GM23338 (cell line): ENCODE measurements around the gene CDC42BPA. TPM values are rescaled to one million over a fixed set of nuclear protein-coding genes. Genes with fewer than 3 reads are reported as not detected.

Source experiments
- ATAC-seq: fragments of 200-7000 bp; cut with Tn5 transposase; 3 replicates; pipeline ENCODE4 v1.9.1; 2020
- DNase-seq: peaks from one replicate; pipeline ENCODE4 v3.0.0-alpha.2; 2015; ENCODE audit warnings: low spot score
- H2AFZ ChIP-seq: fragments of 200-600 bp; sonication (generic); 2 replicates; pipeline ENCODE4 v1.8.0; 2016; ENCODE audit warnings: antibody characterized with exemption, mild to moderate bottlenecking, moderate library complexity
- H3F3A ChIP-seq: fragments of 200-600 bp; sonication (generic); replicated peaks from 2 replicates; pipeline ENCODE4 v1.8.0; 2017; ENCODE audit warnings: antibody characterized with exemption, mixed run types, low read depth
- H3K27ac ChIP-seq: fragments of 200-600 bp; sonication (generic); 2 replicates; pipeline ENCODE4 v1.6.1; 2016; ENCODE audit warnings: low read depth
- H3K27me3 ChIP-seq: fragments of 200-600 bp; sonication (generic); 2 replicates; pipeline ENCODE4 v1.8.0; 2016; ENCODE audit warnings: mild to moderate bottlenecking, mixed run types, moderate library complexity; ENCODE audit not compliant: insufficient read depth
- H3K36me3 ChIP-seq: fragments of 200-600 bp; sonication (generic); 2 replicates; pipeline ENCODE4 v1.8.0; 2016; ENCODE audit warnings: mild to moderate bottlenecking; ENCODE audit not compliant: insufficient read depth
- H3K4me1 ChIP-seq: fragments of 200-600 bp; sonication (generic); 2 replicates; pipeline ENCODE4 v1.8.0; 2016; ENCODE audit warnings: mild to moderate bottlenecking, moderate library complexity; ENCODE audit not compliant: insufficient read depth
- H3K4me2 ChIP-seq: fragments of 200-600 bp; sonication (generic); 2 replicates; pipeline ENCODE4 v1.7.1; 2017; ENCODE audit warnings: mixed run types
- H3K4me3 ChIP-seq: fragments of 200-600 bp; sonication (generic); 2 replicates; pipeline ENCODE4 v1.6.1; 2016; ENCODE audit warnings: mixed run types
- H3K79me2 ChIP-seq: fragments of 200-600 bp; sonication (generic); replicated peaks from 2 replicates; pipeline ENCODE4 v1.8.0; 2017; ENCODE audit warnings: mild to moderate bottlenecking; ENCODE audit not compliant: insufficient read depth
- H3K9me2 ChIP-seq: fragments of 200-600 bp; sonication (generic); 2 replicates; pipeline ENCODE4 v1.8.0; 2017; ENCODE audit not compliant: insufficient read depth
- H4K20me1 ChIP-seq: fragments of 200-600 bp; sonication (generic); replicated peaks from 2 replicates; pipeline ENCODE4 v1.8.0; 2017; ENCODE audit warnings: mild to moderate bottlenecking; ENCODE audit not compliant: insufficient read depth
- H3K27ac Mint-ChIP-seq: 2 replicates; pipeline ENCODE4 v1.8.0; 2020; ENCODE audit warnings: inconsistent platforms, mild to moderate bottlenecking, moderate library complexity, mixed read lengths
- H3K27me3 Mint-ChIP-seq: 3 replicates; pipeline ENCODE4 v1.8.0; 2022; ENCODE audit warnings: low read depth, mild to moderate bottlenecking, moderate library complexity, mixed read lengths, inconsistent platforms; ENCODE audit not compliant: insufficient read depth, poor library complexity
- H3K36me3 Mint-ChIP-seq: 3 replicates; pipeline ENCODE4 v1.8.0; 2021; ENCODE audit warnings: low read depth, mild to moderate bottlenecking, inconsistent platforms, moderate library complexity, mixed read lengths
- H3K4me1 Mint-ChIP-seq: 3 replicates; pipeline ENCODE4 v1.8.0; 2020; ENCODE audit warnings: mild to moderate bottlenecking, inconsistent platforms, mixed read lengths
- H3K4me3 Mint-ChIP-seq: 3 replicates; pipeline ENCODE4 v1.8.0; 2021; ENCODE audit warnings: moderate library complexity, mild to moderate bottlenecking, inconsistent platforms, mixed read lengths
- H3K9me3 Mint-ChIP-seq: 3 replicates; pipeline ENCODE4 v1.8.0; 2020; ENCODE audit warnings: moderate library complexity, mild to moderate bottlenecking, inconsistent platforms, mixed read lengths
- CREB1 ChIP-seq: fragments of 250-450 bp; sonication (Bioruptor Pico); IDR thresholded peaks from 2 replicates; pipeline ENCODE4 v1.5.0; 2020; ENCODE audit warnings: low read depth, mild to moderate bottlenecking, moderate library complexity
- CTCF ChIP-seq, 2 experiments: fragments of 200-600 bp in 1 of 2; sonication (generic) in 1 of 2; conservative IDR thresholded peaks; 2 replicates each; pipeline versions ENCODE4 v1.5.1 to v1.6.1; 2016 to 2017; ENCODE audit warnings: antibody characterized with exemption in 2 of 2, low read depth in 2 of 2, mild to moderate bottlenecking in 2 of 2, moderate library complexity in 1 of 2
- ETS1 ChIP-seq: IDR thresholded peaks from 2 replicates; pipeline ENCODE4 v1.6.1; 2016; ENCODE audit warnings: antibody characterized with exemption
- EZH2 ChIP-seq: fragments of 200-600 bp; sonication (generic); IDR thresholded peaks from one replicate; pipeline ENCODE4 v1.8.0; 2017; ENCODE audit warnings: antibody characterized with exemption, mild to moderate bottlenecking, low read depth; ENCODE audit not compliant: unreplicated experiment
- EZH2phosphoT487 ChIP-seq: fragments of 200-600 bp; sonication (generic); IDR thresholded peaks from one replicate; pipeline ENCODE4 v1.8.1; 2018; ENCODE audit warnings: antibody characterized with exemption; ENCODE audit not compliant: unreplicated experiment
- JUNB ChIP-seq: IDR thresholded peaks from one replicate; pipeline ENCODE4 v1.6.1; 2016; ENCODE audit warnings: antibody characterized with exemption; ENCODE audit not compliant: unreplicated experiment
- NANOG ChIP-seq: IDR thresholded peaks from 2 replicates; pipeline ENCODE4 v1.6.1; 2016; ENCODE audit warnings: antibody characterized with exemption, borderline replicate concordance
- POLR2AphosphoS5 ChIP-seq: IDR thresholded peaks from 2 replicates; pipeline ENCODE4 v1.6.1; 2016; ENCODE audit warnings: antibody characterized with exemption, low read depth
- REST ChIP-seq: IDR thresholded peaks from one replicate; pipeline ENCODE4 v1.6.1; 2018; ENCODE audit warnings: antibody characterized with exemption; ENCODE audit not compliant: unreplicated experiment
- STAT1 ChIP-seq: IDR thresholded peaks from one replicate; pipeline ENCODE4 v1.6.1; 2016; ENCODE audit warnings: antibody characterized with exemption; ENCODE audit not compliant: unreplicated experiment
- ZNF114 ChIP-seq: fragments of 250-450 bp; sonication (Bioruptor Pico); IDR thresholded peaks from 2 replicates; pipeline ENCODE4 v1.5.0; 2020; ENCODE audit warnings: mild to moderate bottlenecking, moderate library complexity
- ZNF331 ChIP-seq: fragments of 250-450 bp; sonication (Bioruptor Pico); IDR thresholded peaks from 2 replicates; pipeline ENCODE4 v1.5.0; 2020; ENCODE audit warnings: low read depth, mild to moderate bottlenecking, moderate library complexity
- ZNF462 ChIP-seq: fragments of 250-450 bp; sonication (Bioruptor Pico); IDR thresholded peaks from 2 replicates; pipeline ENCODE4 v1.5.0; 2020; ENCODE audit warnings: mild to moderate bottlenecking, moderate library complexity
- polyA plus RNA-seq: library from polyadenylated mRNA; unstranded; fragments of >200 nt; fragmentation: Nextera tagmentation; extraction: Ambion mirVana; gene quantifications from 2 replicates; pipeline ENCODE4 v1.2.1, GENCODE V29; 2016
- total RNA-seq: library from RNA; depleted of rRNA; stranded (reverse); fragments of >200 nt; shearing (Covaris generic); gene quantifications from 2 replicates; pipeline ENCODE4 v1.2.3, GENCODE V29; 2014

Gene CDC42BPA
- total and polyA plus RNA-seq, 2 experiments from 2014 or later: 17.7 to 40.1 TPM

- H3K79me2 ChIP-seq: peaks cover 85% of the 10 kb centered on the region
- H3K27me3 Mint-ChIP-seq: peaks cover 7% of the 10 kb centered on the region
Observed at GRCh38 chr1:227244339-227245118, 73.8 kb downstream of the CDC42BPA start.

More at GRCh38 chr1:227244339-227245118, 73.8 kb downstream of the CDC42BPA start:
- DNase-seq (no peak), ATAC-seq (peak; percentile 71)
- Histone ChIP-seq H3F3A (no peaks in the 10 kb centered on the region), H3K9me2 (no peaks in the 10 kb centered on the region), H3K36me3 (no peaks in the 10 kb centered on the region), H3K4me3 (no peak overlapping the region), H3K27me3 (no peaks in the 10 kb centered on the region), H3K4me2 (no peak overlapping the region), H4K20me1 (no peaks in the 10 kb centered on the region; the same call in 1 of the 2 replicates), H2AFZ (no peak overlapping the region), H3K27ac (no peak overlapping the region), H3K4me1 (no peaks in the 10 kb centered on the region)
- H3K4me1 Mint-ChIP-seq: peaks cover 19% of the 10 kb centered on the region; the same call in 2 of the 3 replicates
- peaks cover 6% of the 10 kb centered on the region; the same call in 1 of the 3 replicates for H3K36me3 Mint-ChIP-seq
- H3K9me3 Mint-ChIP-seq: no peaks in the 10 kb centered on the region
- TF ChIP-seq ETS1: no peak
- TF ChIP-seq CTCF (conservative IDR thresholded peaks at IDR 0.05; ENCODE audit: low read depth in 2 of 2): no peak
- TF ChIP-seq NANOG: no peak
- TF ChIP-seq EZH2phosphoT487: no peak
- TF ChIP-seq ZNF331 (CRISPR knock-in tag): no peak
- no peak for TF ChIP-seq REST
- TF ChIP-seq JUNB: no peak
- TF ChIP-seq ZNF114: no peak
- TF ChIP-seq ZNF462 (CRISPR knock-in tag): no peak
- TF ChIP-seq STAT1: no peak
- TF ChIP-seq EZH2: no peak
- no peak for TF ChIP-seq POLR2AphosphoS5
- no peak for TF ChIP-seq CREB1 (CRISPR knock-in tag)
- H3K27ac Mint-ChIP-seq: 0 out of 2 replicates have a peak overlapping the region, but pooled peaks have one; percentile 15
- no peak overlapping the region for H3K4me3 Mint-ChIP-seq
